ENCODE results near the gene STAC2.

The STAC2 gene

DNA sequence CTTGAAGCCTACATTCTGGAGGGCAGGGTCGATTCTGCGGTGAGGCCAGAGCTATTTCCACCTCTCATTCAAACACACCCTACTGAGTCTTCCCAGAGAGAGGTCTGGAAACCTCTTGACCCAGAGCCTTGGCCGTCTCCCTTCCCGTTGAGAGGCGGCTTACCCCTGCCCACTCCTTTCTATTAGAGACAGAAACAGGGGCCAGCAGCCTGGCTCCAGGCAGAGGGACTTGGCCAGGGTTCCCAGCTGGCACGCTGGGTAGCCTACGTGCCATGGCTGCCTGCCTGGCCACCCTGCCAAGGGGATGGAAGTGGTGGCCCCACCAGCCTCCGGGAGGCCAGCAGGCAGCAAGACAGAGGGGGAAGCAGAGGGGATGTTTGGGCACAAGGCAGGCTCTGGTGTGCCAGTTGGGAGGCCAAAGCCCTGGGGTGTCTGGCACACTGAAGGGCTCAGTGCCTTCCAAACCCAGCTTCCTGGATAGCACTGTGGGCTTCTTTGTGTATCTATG, 6.0 kb downstream of the STAC2 start:
- H3K4me3 ChIP-seq, result no peak overlapping the region

DNA sequence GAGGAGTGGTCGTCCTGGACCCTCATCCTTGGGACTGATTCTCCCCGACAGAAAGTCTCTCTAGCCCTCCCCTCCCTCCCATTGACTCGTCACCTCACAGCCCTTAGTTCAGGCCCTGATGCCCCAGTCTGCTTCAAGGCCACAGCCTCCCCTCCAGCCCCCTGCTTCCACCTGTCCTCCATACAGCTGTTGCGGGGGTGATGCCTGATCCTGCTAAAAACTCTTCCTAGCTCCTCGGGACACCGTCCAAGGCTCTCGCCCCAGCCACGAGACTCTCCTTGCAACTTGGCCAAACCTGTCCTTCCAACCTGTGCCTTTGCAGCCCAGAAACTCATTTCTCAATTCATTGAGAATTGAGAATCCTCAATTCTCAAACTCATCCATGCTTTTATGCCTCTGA, 6.8 kb downstream of the STAC2 start:
- DNase-seq (ENCODE audit: low read depth, low spot score), result no peak
- TF ChIP-seq EZH2 (IDR thresholded peaks at IDR 0.05) (no peak), FOXP2 (optimal IDR thresholded peaks at IDR 0.05; ENCODE audit: control extremely low read depth, extremely low read length, insufficient read depth) (no peak), POLR2AphosphoS5 (IDR thresholded peaks at IDR 0.05; ENCODE audit: borderline replicate concordance, low read depth, low read length) (no peak)
- no peaks in the 10 kb centered on the region for H3K36me3 ChIP-seq (ENCODE audit: insufficient read depth, low read length)
- no peak overlapping the region for H3K9ac ChIP-seq (ENCODE audit: insufficient read length)
- no peak overlapping the region for H3K27ac ChIP-seq
- no peak overlapping the region for H3K4me3 ChIP-seq
- H3K9me3 ChIP-seq (ENCODE audit: low read depth, low read length), result no peaks in the 10 kb centered on the region

More for the DNA sequence above, 6.0 kb downstream of the STAC2 start:
- TF ChIP-seq POLR2AphosphoS5 (IDR thresholded peaks at IDR 0.05; ENCODE audit: borderline replicate concordance, low read depth, low read length) (no peak), FOXP2 (optimal IDR thresholded peaks at IDR 0.05; ENCODE audit: control extremely low read depth, extremely low read length, insufficient read depth) (no peak), EZH2 (IDR thresholded peaks at IDR 0.05) (no peak)
- Histone ChIP-seq H3K36me3 (ENCODE audit: insufficient read depth, low read length) (no peaks in the 10 kb centered on the region), H3K9ac (ENCODE audit: insufficient read length) (no peak overlapping the region), H3K9me3 (ENCODE audit: low read depth, low read length) (no peaks in the 10 kb centered on the region), H3K27ac (no peak overlapping the region)
- no peak for DNase-seq (ENCODE audit: low read depth, low spot score)

DNA sequence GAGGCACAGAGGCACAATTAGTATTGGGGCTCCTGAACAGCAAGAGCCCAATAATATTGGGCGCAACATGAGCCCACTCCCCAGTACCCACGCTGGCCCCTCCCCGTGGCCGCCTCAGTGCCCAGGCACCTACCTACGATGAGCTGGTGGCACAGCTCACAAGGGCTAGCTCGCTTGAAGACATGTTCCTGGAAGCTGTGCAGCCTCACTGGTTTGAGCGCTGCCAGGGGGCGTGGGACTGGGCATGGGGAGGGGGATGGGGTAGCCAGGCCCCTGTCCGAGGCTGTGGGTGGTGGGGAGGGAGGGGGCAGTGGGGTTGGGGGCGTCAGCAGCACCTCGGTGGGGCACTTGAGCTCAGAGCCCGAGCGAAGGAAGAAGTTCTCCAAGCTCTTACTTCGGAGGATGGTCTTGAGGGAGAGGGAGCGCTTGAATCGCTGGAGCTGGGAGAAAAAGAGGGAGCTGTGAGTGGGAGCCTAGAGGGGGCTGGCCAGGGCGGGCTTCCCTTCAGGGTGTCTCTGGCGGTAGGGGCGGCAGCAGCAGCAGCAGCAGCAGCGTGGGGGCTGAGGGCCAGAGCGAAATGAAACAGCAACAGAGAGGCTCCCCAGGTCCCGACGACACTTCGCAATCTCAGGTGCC, 7.9 kb downstream of the STAC2 start:
- Histone ChIP-seq H3K27ac (no peak overlapping the region), H3K9me3 (ENCODE audit: low read depth, low read length) (no peaks in the 10 kb centered on the region), H3K4me3 (no peak overlapping the region), H3K9ac (ENCODE audit: insufficient read length) (no peak overlapping the region), H3K36me3 (ENCODE audit: insufficient read depth, low read length) (no peaks in the 10 kb centered on the region)
- TF ChIP-seq FOXP2 (optimal IDR thresholded peaks at IDR 0.05; ENCODE audit: control extremely low read depth, extremely low read length, insufficient read depth) (no peak), POLR2AphosphoS5 (IDR thresholded peaks at IDR 0.05; ENCODE audit: borderline replicate concordance, low read depth, low read length) (no peak), EZH2 (IDR thresholded peaks at IDR 0.05) (no peak)
- DNase-seq (ENCODE audit: low read depth, low spot score), result no peak

DNA sequence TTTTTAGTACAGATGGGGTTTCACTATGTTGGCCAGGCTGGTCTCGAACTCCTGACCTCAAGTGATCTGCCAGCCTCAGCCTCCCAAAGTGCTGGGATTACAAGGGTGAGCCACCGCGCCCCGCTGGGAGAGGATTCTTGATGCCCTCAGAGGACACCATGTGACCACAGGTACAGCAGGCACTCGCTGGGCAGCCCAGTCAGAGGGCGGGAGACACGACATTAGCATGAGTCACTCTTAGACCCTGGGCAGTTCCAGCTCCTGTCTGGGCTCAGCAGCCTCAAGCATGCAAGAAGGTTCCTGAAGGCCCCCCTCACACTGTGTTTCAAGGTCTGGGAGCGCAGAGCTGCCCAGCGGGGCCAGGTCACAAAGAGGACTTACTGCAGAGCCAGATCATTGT, 11.9 kb downstream of the STAC2 start:
- Histone ChIP-seq H3K4me3 (no peak overlapping the region), H3K36me3 (ENCODE audit: insufficient read depth, low read length) (no peaks in the 10 kb centered on the region), H3K9me3 (ENCODE audit: low read depth, low read length) (no peaks in the 10 kb centered on the region), H3K9ac (ENCODE audit: insufficient read length) (no peak overlapping the region), H3K27ac (no peak overlapping the region)
- no peak for TF ChIP-seq FOXP2 (optimal IDR thresholded peaks at IDR 0.05; ENCODE audit: control extremely low read depth, extremely low read length, insufficient read depth)
- no peak for TF ChIP-seq POLR2AphosphoS5 (IDR thresholded peaks at IDR 0.05; ENCODE audit: borderline replicate concordance, low read depth, low read length)
- TF ChIP-seq EZH2 (IDR thresholded peaks at IDR 0.05), result no peak
- no peak for DNase-seq (ENCODE audit: low read depth, low spot score)

DNA sequence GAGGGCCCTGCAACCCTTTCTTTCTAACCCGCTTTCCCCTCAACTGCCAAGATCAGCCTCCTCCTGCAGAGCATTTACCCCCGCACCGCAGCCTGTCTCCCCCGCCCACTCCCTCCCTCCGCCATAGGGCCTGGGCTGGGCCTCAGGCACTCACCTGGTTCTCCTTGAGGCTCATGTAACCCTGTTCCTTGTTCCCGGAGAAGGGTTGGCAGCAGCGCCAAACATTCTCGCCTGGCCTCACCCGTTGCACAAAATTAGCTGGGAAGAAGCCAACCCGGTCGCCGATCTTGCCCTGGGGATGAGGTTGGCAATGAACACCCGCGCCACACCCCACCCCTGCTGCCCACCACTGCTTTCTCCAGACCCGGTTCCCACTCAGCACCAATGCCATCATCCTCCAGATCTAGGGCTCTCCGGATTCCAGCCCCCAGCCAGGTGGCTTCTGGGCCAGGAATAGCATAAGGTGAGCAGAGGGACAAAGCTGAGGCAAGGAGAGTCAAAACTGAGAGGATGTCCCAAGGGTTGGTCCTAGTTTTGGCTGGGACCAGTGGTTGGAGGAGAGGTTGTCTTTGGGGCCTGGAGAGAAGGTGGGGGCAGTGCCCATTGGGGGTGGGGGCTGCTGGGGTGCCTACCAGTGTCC, 12.8 kb downstream of the STAC2 start:
- no peak for DNase-seq (ENCODE audit: low read depth, low spot score)
- TF ChIP-seq POLR2AphosphoS5 (IDR thresholded peaks at IDR 0.05; ENCODE audit: borderline replicate concordance, low read depth, low read length) (no peak), EZH2 (IDR thresholded peaks at IDR 0.05) (no peak), FOXP2 (optimal IDR thresholded peaks at IDR 0.05; ENCODE audit: control extremely low read depth, extremely low read length, insufficient read depth) (no peak)
- no peak overlapping the region for H3K9ac ChIP-seq (ENCODE audit: insufficient read length)
- H3K9me3 ChIP-seq (ENCODE audit: low read depth, low read length), result no peaks in the 10 kb centered on the region
- H3K4me3 ChIP-seq, result no peak overlapping the region
- no peak overlapping the region for H3K27ac ChIP-seq
- no peaks in the 10 kb centered on the region for H3K36me3 ChIP-seq (ENCODE audit: insufficient read depth, low read length)

DNA sequence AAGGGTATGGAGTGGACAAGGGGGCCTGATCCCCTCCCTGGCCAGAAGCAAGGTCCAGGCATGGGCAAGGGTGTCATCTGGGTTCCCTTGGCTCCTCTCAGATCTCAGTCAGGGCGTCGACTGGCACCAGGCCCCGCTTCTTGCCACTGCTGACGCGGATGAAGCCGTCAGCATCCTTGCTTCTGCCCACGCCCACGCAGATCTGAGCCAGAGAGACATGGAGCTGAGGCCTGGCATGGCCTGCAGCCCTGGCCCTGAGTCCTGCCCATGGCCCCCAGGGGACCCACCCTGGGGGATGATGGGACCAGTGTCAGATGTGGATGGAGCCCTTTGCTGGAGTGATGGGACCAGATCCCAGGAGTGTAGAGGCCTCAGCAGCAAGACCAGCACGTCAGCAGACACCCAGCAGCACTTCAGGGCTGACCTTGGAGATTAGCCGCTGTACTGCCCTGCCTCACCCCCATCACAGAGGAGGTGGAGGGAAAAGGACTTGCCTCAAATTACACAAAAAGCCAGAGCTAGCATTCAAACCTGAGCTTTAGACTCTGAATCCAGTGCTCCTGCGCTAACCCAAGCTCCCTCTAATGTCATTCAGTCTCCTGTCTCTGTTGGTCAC, 13.4 kb downstream of the STAC2 start:
- no peak overlapping the region for H3K27ac ChIP-seq
- H3K36me3 ChIP-seq (ENCODE audit: insufficient read depth, low read length), result no peaks in the 10 kb centered on the region
- no peak for DNase-seq (ENCODE audit: low read depth, low spot score)
- H3K4me3 ChIP-seq, result no peak overlapping the region
- TF ChIP-seq POLR2AphosphoS5 (IDR thresholded peaks at IDR 0.05; ENCODE audit: borderline replicate concordance, low read depth, low read length) (no peak), FOXP2 (optimal IDR thresholded peaks at IDR 0.05; ENCODE audit: control extremely low read depth, extremely low read length, insufficient read depth) (no peak), EZH2 (IDR thresholded peaks at IDR 0.05) (no peak)
- no peaks in the 10 kb centered on the region for H3K9me3 ChIP-seq (ENCODE audit: low read depth, low read length)
- H3K9ac ChIP-seq (ENCODE audit: insufficient read length), result no peak overlapping the region

DNA sequence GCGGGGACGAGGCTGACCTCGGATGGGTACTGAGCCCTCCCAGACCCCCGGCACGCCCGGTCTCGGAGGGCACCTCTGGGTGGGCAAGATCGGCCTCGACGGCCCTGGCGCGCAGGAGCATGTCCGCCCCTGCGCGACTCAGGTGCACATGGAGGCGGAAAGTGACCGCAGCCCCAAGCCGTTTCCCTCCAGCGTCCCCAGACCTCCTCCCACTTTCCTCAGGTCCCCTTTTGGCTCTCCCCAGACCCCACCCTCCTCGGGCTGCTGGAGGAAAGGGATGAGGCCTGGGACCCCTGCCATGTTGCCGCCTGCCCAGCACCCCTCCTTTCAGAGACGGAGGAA, 15.7 kb downstream of the STAC2 start:
- H3K27ac ChIP-seq, result peak overlapping the region; percentile 25; the same call in 1 of the 2 replicates

DNA sequence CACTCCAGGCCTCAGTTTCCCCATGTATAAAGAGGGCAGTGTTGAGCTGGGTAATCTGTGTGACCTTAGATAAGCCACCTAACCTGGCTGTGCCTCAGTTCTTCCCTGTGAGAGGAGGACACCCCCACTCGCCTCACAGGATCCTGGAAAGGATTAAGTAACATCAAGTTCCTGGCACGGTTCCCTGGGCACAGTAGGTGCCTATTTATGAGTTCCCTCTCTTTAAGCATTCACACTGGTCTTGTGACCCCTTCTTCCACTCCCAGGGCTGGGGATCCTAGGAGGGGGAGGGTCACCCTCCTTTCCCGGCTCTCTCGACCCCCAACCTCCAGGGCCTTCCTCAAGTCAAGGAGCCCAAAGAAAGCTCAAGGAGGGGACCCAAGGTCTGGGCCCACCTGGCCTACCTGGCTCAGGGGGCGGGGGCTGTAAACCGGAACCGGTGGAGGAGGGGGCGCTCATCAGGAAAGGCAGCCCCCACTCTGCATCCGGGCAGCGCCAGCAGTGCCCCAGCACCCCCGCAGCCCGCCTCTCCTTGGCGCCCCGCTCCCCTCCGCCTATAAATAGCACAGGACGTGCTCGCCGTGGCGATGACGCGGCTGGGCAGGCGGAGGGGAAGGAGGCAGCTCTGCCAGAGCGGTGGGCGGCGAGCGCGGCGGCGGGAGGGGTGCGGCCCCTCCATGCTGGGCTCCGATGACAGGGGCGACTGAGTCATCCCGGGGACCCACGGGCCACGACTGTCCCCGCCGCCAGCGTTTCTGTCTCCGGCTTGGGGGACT, 16.2 kb downstream of the STAC2 start:
- Histone ChIP-seq H3K9me3 (ENCODE audit: low read depth, low read length) (no peaks in the 10 kb centered on the region), H3K36me3 (ENCODE audit: insufficient read depth, low read length) (peaks cover 7% of the 10 kb centered on the region; the same call in 1 of the 2 replicates), H3K4me3 (peak overlapping the region; percentile 71), H3K9ac (ENCODE audit: insufficient read length) (peak overlapping the region; percentile 33), H3K27ac (peak overlapping the region; percentile 62)
- TF ChIP-seq POLR2AphosphoS5 (IDR thresholded peaks at IDR 0.05; ENCODE audit: borderline replicate concordance, low read depth, low read length) (peak; percentile 37; the same call in 1 of the 2 replicates), EZH2 (IDR thresholded peaks at IDR 0.05) (no peak), FOXP2 (optimal IDR thresholded peaks at IDR 0.05; ENCODE audit: control extremely low read depth, extremely low read length, insufficient read depth) (no peak)
- peak; percentile 63 for DNase-seq (ENCODE audit: low read depth, low spot score)

More for the DNA sequence above, 15.7 kb downstream of the STAC2 start:
- no peak for TF ChIP-seq EZH2 (IDR thresholded peaks at IDR 0.05)
- no peak for TF ChIP-seq FOXP2 (optimal IDR thresholded peaks at IDR 0.05; ENCODE audit: control extremely low read depth, extremely low read length, insufficient read depth)
- no peak for TF ChIP-seq POLR2AphosphoS5 (IDR thresholded peaks at IDR 0.05; ENCODE audit: borderline replicate concordance, low read depth, low read length)
- Histone ChIP-seq H3K36me3 (ENCODE audit: insufficient read depth, low read length) (peaks cover 1% of the 10 kb centered on the region; the same call in 1 of the 2 replicates), H3K9ac (ENCODE audit: insufficient read length) (no peak overlapping the region), H3K9me3 (ENCODE audit: low read depth, low read length) (no peaks in the 10 kb centered on the region), H3K4me3 (peak overlapping the region; percentile 71)
- no peak for DNase-seq (ENCODE audit: low read depth, low spot score)

All from SK-N-MC (cell line).